ENCODE data around the gene PRDM5. TPM values are rescaled to one million over a fixed set of nuclear protein-coding genes. Genes with fewer than 3 reads are reported as not detected.

The PRDM5 gene
- total and polyA plus RNA-seq, 10 of the 15 experiments (the other 5 are each of a cell fraction or from before 2014, with no cell fraction given): 0.07 TPM; not detected in 9

GRCh38 chr4:120862432-120862831 lies 60.1 kb downstream of the PRDM5 start:
- in situ Hi-C loops (cut with MboI): no loop called here
- Histone ChIP-seq H2AFZ (ENCODE audit: control insufficient read depth, low read depth, low read length) (no peak overlapping the region), H3K79me2 (ENCODE audit: control insufficient read depth, insufficient read depth, low read length) (no peaks in the 10 kb centered on the region), H4K20me1 (ENCODE audit: control insufficient read depth, insufficient read depth) (no peaks in the 10 kb centered on the region), H3K9ac (ENCODE audit: control insufficient read depth, insufficient read depth, low read length) (no peak overlapping the region), H3K4me2 (ENCODE audit: control insufficient read depth, insufficient read depth) (no peak overlapping the region), H3K9me3 (replicated peaks; ENCODE audit: control insufficient read depth, insufficient read depth, low read length) (no peaks in the 10 kb centered on the region), H3K27me3 (replicated peaks in 1 of 2; ENCODE audit: control insufficient read depth in 2 of 2, insufficient read depth in 2 of 2, low read length in 1 of 2) (peaks cover 0 to 6% of the 10 kb centered on the region in 2 experiments; a peak in 2 of 4 replicates), H3K27ac (ENCODE audit: control insufficient read depth, insufficient read depth) (no peak overlapping the region), H3K4me1 (ENCODE audit: control insufficient read depth, insufficient read depth, low read length) (no peaks in the 10 kb centered on the region), H3K36me3 (ENCODE audit: control insufficient read depth in 2 of 2, insufficient read depth in 2 of 2, low read length in 1 of 2) (no peaks in the 10 kb centered on the region), H3K4me3 (no peak overlapping the region)
- RAD21 ChIA-PET (ENCODE audit: unreplicated experiment): no interaction called here
- SMC1A ChIA-PET (ENCODE audit: uncharacterized antibody, unreplicated experiment): interaction anchor here (1.4 kb wide), 1 partner anchor 13 kb away, joined by 4 read pairs; no protein-coding TSS in a partner anchor
- no TSS peak for BruUV-seq (replicated peaks)
- 0% methylated on average over 2 of the region's 2 CpGs for WGBS (ENCODE audit: insufficient coverage, insufficient replicate concordance, low lambda C conversion rate, missing lambda C conversion rate)
- POLR2A ChIA-PET: no interaction called here
- TF ChIP-seq ZNF687 (IDR thresholded peaks at IDR 0.05) (no peak), POLR2A (IDR thresholded peaks at IDR 0.05; ENCODE audit: low read depth, low read length) (no peak), MXI1 (IDR thresholded peaks at IDR 0.05; ENCODE audit: low read depth, low read length) (no peak), PRDM15 (CRISPR knock-in tag; IDR thresholded peaks at IDR 0.05) (no peak), CREM (IDR thresholded peaks at IDR 0.05; ENCODE audit: low read depth) (no peak), ZBED1 (IDR thresholded peaks at IDR 0.05; ENCODE audit: borderline replicate concordance) (no peak), LARP7 (IDR thresholded peaks at IDR 0.05) (no peak), CBX5 (IDR thresholded peaks at IDR 0.05; ENCODE audit: low read depth) (no peak), WRNIP1 (IDR thresholded peaks at IDR 0.05; ENCODE audit: borderline replicate concordance, low read depth, low read length) (no peak), CHD2 (IDR thresholded peaks at IDR 0.05; ENCODE audit: borderline replicate concordance, low read depth, low read length) (no peak), TARDBP (IDR thresholded peaks at IDR 0.05; ENCODE audit: borderline replicate concordance) (no peak)
- intact Hi-C loops (cut with micrococcal nuclease; ENCODE audit: unreplicated experiment): no loop called here
- FAIRE-seq (no peak), ATAC-seq (no peak), DNase-seq (ENCODE audit: low read depth, low spot score) (no peak)
- CTCF ChIA-PET: no interaction called here
